CD4-positive, alpha-beta T cell (primary cell): Measurements from ENCODE around the gene DCTN4. TPM values are rescaled to one million over a fixed set of nuclear protein-coding genes. Genes with fewer than 3 reads are reported as not detected.

ENCODE experiments used
- ATAC-seq: fragments of 200-7000 bp; cut with Tn5 transposase; one replicate; pipeline ENCODE4 v1.10.0; 2022; ENCODE audit warnings: mild to moderate bottlenecking; ENCODE audit not compliant: poor library complexity
- CTCF ChIA-PET: fragments of 350-600 bp; sonication (Branson Sonifier 250); formaldehyde crosslinking; loops from one replicate; lab custom pipeline; 2021; ENCODE audit warnings: antibody characterized with exemption, inconsistent platforms; lab: Charles Lee
- POLR2A ChIA-PET: fragments of 350-600 bp; sonication (Branson Sonifier 250); formaldehyde crosslinking; loops from one replicate; lab custom pipeline; 2021; ENCODE audit warnings: antibody characterized with exemption, inconsistent platforms; lab: Charles Lee
- DNase-seq, 14 experiments: peaks; one replicate each; pipeline ENCODE4 v3.0.0-alpha.2; 2013 to 2020; ENCODE audit warnings: mixed read lengths in 2 of 14
- H3K27ac ChIP-seq, 2 donors: one replicate each; pipeline versions ENCODE4 v1.5.1 to v1.7.0; 2013; ENCODE audit warnings: low read length in 2 of 2, low read depth in 1 of 2, mild to moderate bottlenecking in 1 of 2
- H3K27me3 ChIP-seq, 2 experiments: 1 replicate in 1 of 2; 2 replicates in 1 of 2; pipeline versions ENCODE4 v1.6.1 to v1.7.0; 2013; ENCODE audit warnings: low read length in 2 of 2, control low read depth in 1 of 2, mild to moderate bottlenecking in 1 of 2, moderate library complexity in 1 of 2; ENCODE audit not compliant: insufficient read depth in 2 of 2, control insufficient read depth in 1 of 2
- H3K36me3 ChIP-seq: one replicate; pipeline ENCODE4 v1.6.1; 2013; ENCODE audit warnings: low read length, control low read depth; ENCODE audit not compliant: insufficient read depth
- H3K4me1 ChIP-seq: one replicate; pipeline ENCODE4 v1.6.1; 2013; ENCODE audit warnings: low read length, control low read depth; ENCODE audit not compliant: insufficient read depth
- H3K4me3 ChIP-seq: one replicate; pipeline ENCODE4 v1.5.1; 2013; ENCODE audit warnings: mild to moderate bottlenecking, low read length, moderate library complexity
- H3K9me3 ChIP-seq, 2 experiments: 1 replicate in 1 of 2; 2 replicates in 1 of 2; pipeline versions ENCODE4 v1.6.1 to v1.7.0; 2013; ENCODE audit warnings: low read length in 2 of 2, mild to moderate bottlenecking in 2 of 2, control low read depth in 1 of 2, moderate library complexity in 1 of 2; ENCODE audit not compliant: control insufficient read depth in 1 of 2, insufficient read depth in 1 of 2
- H3K27ac Mint-ChIP-seq: one replicate; pipeline ENCODE4 v1.8.0; 2020; ENCODE audit warnings: mixed read lengths
- H3K27me3 Mint-ChIP-seq: one replicate; pipeline ENCODE4 v1.8.0; 2021; ENCODE audit warnings: mixed read lengths
- H3K36me3 Mint-ChIP-seq: one replicate; pipeline ENCODE4 v1.8.0; 2021; ENCODE audit warnings: low read depth, mixed read lengths
- H3K4me1 Mint-ChIP-seq: one replicate; pipeline ENCODE4 v1.8.0; 2021; ENCODE audit warnings: low read depth, mixed read lengths
- H3K4me3 Mint-ChIP-seq: one replicate; pipeline ENCODE4 v1.8.0; 2020; ENCODE audit warnings: mild to moderate bottlenecking, mixed read lengths
- H3K9me3 Mint-ChIP-seq: one replicate; pipeline ENCODE4 v1.8.0; 2020; ENCODE audit warnings: mixed read lengths
- intact Hi-C, 2 experiments: fragments of 100-400 bp; cut with DNase I in 1 of 2; cut with micrococcal nuclease in 1 of 2; formaldehyde crosslinking; loops; one replicate each; pipeline versions ENCODE4 v1.15.1 to v1.9.0; 2023 to 2025; cut with DNase I, micrococcal nuclease
- polyA plus RNA-seq, 2 donors: library from polyadenylated mRNA; unstranded; fragments of 120-200 nt; gene quantifications; one replicate each; pipeline ENCODE4 v1.2.1, GENCODE V29; 2013
- total RNA-seq, 174 experiments: library from RNA in 2 of 174; stranded (reverse) in 2 of 174; gene quantifications; one replicate each; pipeline ENCODE4 v1.2.3 and lab custom pipeline; 2021 to 2026
- TF ChIP-seq, protein P1 (sequence below): fragments of 200-600 bp; IDR thresholded peaks from one replicate; pipeline ENCODE4 v1.8.0; 2022; ENCODE audit warnings: antibody characterized with exemption, mild to moderate bottlenecking

The DCTN4 gene
- total RNA-seq: 10 to 100 TPM; 81.2 to 84.4 TPM
- polyA plus RNA-seq (2013, experiment 1 of 2): 17.8 TPM
- polyA plus RNA-seq (2013, experiment 2 of 2): 23.4 TPM
- 44.6 to 136 (median 63.0) reads per million in 172 experiments for total RNA-seq (lab: John Stamatoyannopoulos, UW)

DNA sequence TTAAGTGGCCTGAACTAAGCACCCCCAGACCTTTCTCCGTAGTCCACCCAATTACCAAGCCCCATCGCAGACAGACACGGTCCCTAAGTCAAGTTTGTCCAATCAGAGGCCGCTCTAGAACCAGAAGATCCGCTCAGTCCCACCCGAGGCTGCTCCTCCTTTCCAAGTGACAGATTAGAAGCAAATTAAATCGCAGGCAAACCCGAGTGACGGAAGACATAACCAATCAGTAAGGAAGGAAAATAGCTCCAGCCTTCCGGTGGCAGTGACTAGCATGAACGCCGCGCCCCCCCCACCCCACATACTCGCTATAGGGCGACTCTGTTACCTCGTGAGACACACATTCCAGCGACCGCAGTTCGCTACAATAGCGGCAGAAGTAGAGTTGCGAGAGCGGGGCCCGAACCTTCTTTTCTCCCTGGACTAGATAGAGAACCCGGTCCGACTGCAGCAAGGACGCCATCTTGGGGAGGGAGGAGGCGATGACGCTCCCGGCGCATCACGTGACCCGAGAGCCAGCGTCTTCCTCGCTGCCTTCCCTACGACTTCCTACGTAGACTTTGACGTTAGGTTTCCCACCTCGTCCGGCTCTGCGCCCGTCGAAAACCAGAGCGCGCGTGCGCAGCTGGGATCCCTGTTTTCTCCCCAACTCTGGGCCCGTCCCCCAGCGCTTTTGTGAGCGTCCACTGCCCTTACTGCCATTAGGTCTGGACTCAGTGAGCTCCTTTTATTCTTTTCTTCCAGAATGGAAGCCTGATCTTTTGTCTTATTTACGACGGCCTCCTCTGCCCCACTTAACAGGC lies at the start of gene DCTN4:
Gene DCTN4 (minus strand): TSS at position 487 of the 803 bp plus-strand sequence. CDS start 24 bp downstream, at position 463.
- H3K27ac ChIP-seq: peak within 1 kb of the TSS; percentile 96
- H3K36me3 ChIP-seq: peaks cover 25% of the 10 kb centered on the region
- Mint-ChIP-seq H3K4me1 (peaks cover 33% of the 10 kb centered on the region), H3K4me3 (no peak within 1 kb of the TSS), H3K36me3 (peaks cover 35% of the 10 kb centered on the region), H3K9me3 (no peaks in the 10 kb centered on the region), H3K27ac (no peak within 1 kb of the TSS), H3K27me3 (no peaks in the 10 kb centered on the region)
- H3K9me3 ChIP-seq: no peaks in the 10 kb centered on the region
- peak; percentile 82 to 99 (median 90) for DNase-seq
- intact Hi-C loops: loop anchor here (1.0 to 5.0 kb wide), 6 partner anchors 24 to 311 kb away; partner anchors contain the start of genes RBM22 (in 2 of the 2) and RPS14 (in 1 of the 2)
- TF ChIP-seq, protein P1, sequence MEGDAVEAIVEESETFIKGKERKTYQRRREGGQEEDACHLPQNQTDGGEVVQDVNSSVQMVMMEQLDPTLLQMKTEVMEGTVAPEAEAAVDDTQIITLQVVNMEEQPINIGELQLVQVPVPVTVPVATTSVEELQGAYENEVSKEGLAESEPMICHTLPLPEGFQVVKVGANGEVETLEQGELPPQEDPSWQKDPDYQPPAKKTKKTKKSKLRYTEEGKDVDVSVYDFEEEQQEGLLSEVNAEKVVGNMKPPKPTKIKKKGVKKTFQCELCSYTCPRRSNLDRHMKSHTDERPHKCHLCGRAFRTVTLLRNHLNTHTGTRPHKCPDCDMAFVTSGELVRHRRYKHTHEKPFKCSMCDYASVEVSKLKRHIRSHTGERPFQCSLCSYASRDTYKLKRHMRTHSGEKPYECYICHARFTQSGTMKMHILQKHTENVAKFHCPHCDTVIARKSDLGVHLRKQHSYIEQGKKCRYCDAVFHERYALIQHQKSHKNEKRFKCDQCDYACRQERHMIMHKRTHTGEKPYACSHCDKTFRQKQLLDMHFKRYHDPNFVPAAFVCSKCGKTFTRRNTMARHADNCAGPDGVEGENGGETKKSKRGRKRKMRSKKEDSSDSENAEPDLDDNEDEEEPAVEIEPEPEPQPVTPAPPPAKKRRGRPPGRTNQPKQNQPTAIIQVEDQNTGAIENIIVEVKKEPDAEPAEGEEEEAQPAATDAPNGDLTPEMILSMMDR: no peak
- no peaks in the 10 kb centered on the region for H3K27me3 ChIP-seq
- ATAC-seq: peak; percentile 92
- peak within 1 kb of the TSS; percentile 69 for H3K4me3 ChIP-seq
- peaks cover 24% of the 10 kb centered on the region for H3K4me1 ChIP-seq
- ChIA-PET POLR2A (interaction anchor here (0.6 to 3.9 kb wide), 20 partner anchors 8 to 1013 kb away, joined by 3 to 52 read pairs (median 5); partner anchors contain the start of genes CD74, G3BP1, GM2A and IRGM), CTCF (interaction anchor here (0.7 to 3.2 kb wide), 5 partner anchors 15 to 88 kb away, joined by 3 to 10 read pairs (median 4); partner anchors contain the start of genes IRGM, RBM22 and SMIM3)

DNA sequence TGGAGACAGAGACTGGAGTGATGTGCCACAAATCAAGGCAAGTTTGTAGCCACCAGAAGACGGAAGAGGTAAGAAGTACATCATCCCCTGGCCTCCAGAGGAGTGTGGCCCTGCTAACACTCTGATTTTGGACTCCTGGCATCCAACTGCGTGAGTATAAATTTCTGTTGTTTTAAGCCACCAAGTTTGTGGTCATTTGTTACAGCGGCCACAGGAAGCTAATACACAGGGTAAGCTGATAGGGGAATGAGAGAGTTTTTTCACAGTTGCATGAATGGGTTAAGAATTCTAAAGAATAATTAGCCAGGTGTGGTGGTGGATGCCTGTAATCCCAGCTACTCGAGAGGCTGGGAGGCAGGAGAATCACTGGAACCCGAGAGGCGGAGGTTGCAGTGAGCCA lies 45.6 kb upstream of the DCTN4 start:
- Mint-ChIP-seq H3K4me3 (no peak overlapping the region), H3K27ac (no peak overlapping the region), H3K4me1 (peaks cover 5% of the 10 kb centered on the region), H3K36me3 (no peaks in the 10 kb centered on the region), H3K9me3 (no peaks in the 10 kb centered on the region), H3K27me3 (no peaks in the 10 kb centered on the region)
- intact Hi-C loops: loop anchor here (5.0 kb wide), 1 partner anchor 313 kb away; no protein-coding TSS in a partner anchor
- Histone ChIP-seq H3K27ac (no peak overlapping the region), H3K27me3 (no peaks in the 10 kb centered on the region), H3K4me1 (peaks cover 7% of the 10 kb centered on the region), H3K9me3 (no peaks in the 10 kb centered on the region), H3K36me3 (no peaks in the 10 kb centered on the region), H3K4me3 (no peak overlapping the region)
- DNase-seq: no peak
- ChIA-PET CTCF (interaction anchor here (0.7 to 1.5 kb wide), 3 partner anchors 22 to 148 kb away, joined by 3 to 5 read pairs (median 3); partner anchors contain the start of gene IRGM), POLR2A (no interaction called here)
- TF ChIP-seq, protein P1: no peak
- no peak for ATAC-seq

DNA sequence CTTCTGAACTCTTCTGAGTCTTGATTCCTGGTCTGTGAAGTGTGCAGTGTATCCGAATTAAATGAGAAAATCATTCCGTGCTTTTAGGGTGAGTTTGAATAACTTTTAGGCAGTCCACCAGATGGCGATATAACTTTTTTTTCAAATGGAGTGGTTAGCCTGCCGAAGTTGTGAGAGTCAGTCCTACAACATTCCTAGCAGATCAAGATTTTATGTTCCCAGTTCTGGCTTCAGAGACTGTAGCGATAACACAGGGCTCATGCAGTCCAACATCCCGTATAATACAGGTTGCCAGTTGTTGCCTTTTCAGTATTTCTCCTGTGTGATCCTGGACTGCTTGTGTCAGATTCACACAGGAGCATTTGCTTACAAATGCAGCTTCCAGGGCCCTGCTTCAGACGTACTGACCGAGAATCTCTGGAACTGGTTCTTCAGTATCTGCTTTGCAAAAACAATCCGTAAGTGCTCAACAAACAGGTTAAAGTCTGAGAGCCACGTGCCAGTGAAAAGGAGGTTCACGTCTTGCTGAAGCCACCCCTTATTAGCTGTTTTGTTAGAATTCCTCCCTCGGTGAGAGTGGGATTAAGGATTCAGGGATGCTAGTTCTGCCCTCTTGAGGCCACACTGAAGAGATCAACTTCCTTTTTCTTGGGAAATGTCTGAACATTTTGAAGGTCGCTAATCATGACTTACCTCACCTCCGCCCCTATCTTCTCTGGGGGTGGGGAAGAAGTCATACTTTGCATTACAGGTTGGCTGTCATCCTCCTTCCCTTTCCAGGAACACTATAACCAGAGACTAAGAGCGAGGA lies 42.5 kb upstream of the DCTN4 start:
- H3K36me3 Mint-ChIP-seq: peaks cover 11% of the 10 kb centered on the region
- H3K27me3 ChIP-seq: no peaks in the 10 kb centered on the region
- no peak overlapping the region for H3K27ac Mint-ChIP-seq
- H3K27me3 Mint-ChIP-seq: no peaks in the 10 kb centered on the region
- no peaks in the 10 kb centered on the region for H3K9me3 ChIP-seq
- ChIA-PET POLR2A (interaction anchor here (1.1 to 2.0 kb wide), 3 partner anchors 18 to 45 kb away, joined by 4 to 6 read pairs (median 5); partner anchors contain the start of gene IRGM), CTCF (interaction anchor here (1.0 to 3.4 kb wide), 8 partner anchors 8 to 314 kb away, joined by 3 to 28 read pairs (median 4); partner anchors contain the start of genes IRGM, MYOZ3 and SMIM3)
- H3K4me1 Mint-ChIP-seq: peaks cover 5% of the 10 kb centered on the region
- TF ChIP-seq, protein P1: peak; percentile 77
- H3K4me1 ChIP-seq: peaks cover 7% of the 10 kb centered on the region
- no peak overlapping the region for H3K4me3 ChIP-seq
- no peaks in the 10 kb centered on the region for H3K36me3 ChIP-seq
- ATAC-seq (peak; percentile 49), DNase-seq (peak in 3 of 14 experiments; percentile 62 to 74 (median 70))
- H3K9me3 Mint-ChIP-seq: no peaks in the 10 kb centered on the region
- intact Hi-C loops: loop anchor here (1.0 to 5.0 kb wide), 2 partner anchors 46 to 316 kb away; no protein-coding TSS in a partner anchor
- no peak overlapping the region for H3K4me3 Mint-ChIP-seq
- no peak overlapping the region for H3K27ac ChIP-seq
